ENCODE measurements around the gene MNX1. TPM values are rescaled to one million over a fixed set of nuclear protein-coding genes. Genes with fewer than 3 reads are reported as not detected.

Gene MNX1
- total and polyA plus RNA-seq, 2 donors (not counting 3 experiments of a cell fraction or from before 2014, with no cell fraction given), result not detected

DNA sequence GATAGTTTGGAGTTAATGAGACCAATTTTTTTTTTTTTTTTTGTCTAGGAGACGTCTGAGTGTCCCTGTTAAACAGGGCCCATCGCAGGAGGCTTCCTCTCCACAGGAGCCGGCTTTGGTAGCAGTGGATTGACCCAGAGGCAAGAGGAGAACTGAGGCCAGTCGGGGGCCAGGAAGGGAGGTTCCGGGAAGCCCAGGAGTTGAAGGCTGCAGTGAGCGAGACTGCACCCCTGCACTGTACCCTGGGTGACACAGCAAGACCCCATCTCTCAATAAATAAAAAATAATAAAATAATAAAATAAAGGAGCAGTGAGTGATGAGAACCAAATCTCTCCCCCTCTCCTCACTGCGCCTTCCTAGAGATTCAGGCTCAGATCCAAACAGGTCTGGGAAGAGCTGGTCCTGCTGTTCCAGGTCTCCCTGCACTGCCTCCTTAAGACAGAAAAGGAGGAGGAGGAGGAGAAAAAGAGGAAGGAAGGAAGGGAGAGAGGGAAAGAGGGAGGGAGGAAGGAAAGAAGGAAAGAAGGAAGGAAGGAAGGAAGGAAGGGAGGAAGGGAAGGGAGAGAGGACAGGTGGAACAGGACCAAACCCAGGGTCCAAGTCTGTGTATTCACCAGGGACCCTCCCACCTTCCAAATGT, 3.5 kb downstream of the MNX1 start:
- DNase-seq (ENCODE audit: low read depth, low spot score) (no peak), FAIRE-seq (no peak)
- H3K9ac ChIP-seq (replicated peaks; ENCODE audit: extremely low read depth, insufficient read depth, low read length), result no peak overlapping the region
- H3K27ac ChIP-seq (ENCODE audit: insufficient read depth, low read depth, low read length), result no peak overlapping the region
- no TSS peak for BruUV-seq (replicated peaks)
- H3K9me1 ChIP-seq (replicated peaks; ENCODE audit: control insufficient read depth, extremely low read depth, insufficient read depth, low read length), result no peaks in the 10 kb centered on the region
- H3K4me2 ChIP-seq (ENCODE audit: insufficient read depth, low read length), result no peak overlapping the region
- H3K79me2 ChIP-seq (ENCODE audit: control insufficient read depth, insufficient read depth, low read length), result no peaks in the 10 kb centered on the region
- no peaks in the 10 kb centered on the region for H4K20me1 ChIP-seq (replicated peaks; ENCODE audit: control insufficient read depth, extremely low read depth, insufficient read depth, low read length)
- intact Hi-C loops (cut with micrococcal nuclease), result no loop called here
- H3K27me3 ChIP-seq (ENCODE audit: control insufficient read depth in 2 of 2, insufficient read depth in 2 of 2, low read length in 2 of 2), result peaks cover 71 to 96% of the 10 kb centered on the region in 2 experiments
- H3K36me3 ChIP-seq (ENCODE audit: control insufficient read depth in 2 of 2, extremely low read depth in 1 of 2, insufficient read depth in 2 of 2, low read length in 2 of 2), result no peaks in the 10 kb centered on the region
- ChIA-PET POLR2A (no interaction called here), CTCF (no interaction called here)
- no peak overlapping the region for H3K4me3 ChIP-seq (replicated peaks in 1 of 3; ENCODE audit: insufficient read depth in 1 of 3, low read depth in 1 of 3, low read length in 3 of 3)
- TF ChIP-seq GATA2 (IDR thresholded peaks at IDR 0.05; ENCODE audit: insufficient read depth, insufficient read length, low read depth, low read length), result no peak
- TF ChIP-seq MYC (IDR thresholded peaks at IDR 0.05; ENCODE audit: low read depth, low read length), result no peak
- TF ChIP-seq, protein P1, sequence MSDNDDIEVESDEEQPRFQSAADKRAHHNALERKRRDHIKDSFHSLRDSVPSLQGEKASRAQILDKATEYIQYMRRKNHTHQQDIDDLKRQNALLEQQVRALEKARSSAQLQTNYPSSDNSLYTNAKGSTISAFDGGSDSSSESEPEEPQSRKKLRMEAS (IDR thresholded peaks at IDR 0.05; ENCODE audit: insufficient read depth, insufficient read length), result no peak
- TF ChIP-seq FOS (IDR thresholded peaks at IDR 0.05; ENCODE audit: borderline replicate concordance, insufficient read depth, low read length), result no peak
- TF ChIP-seq POLR2AphosphoS5 (IDR thresholded peaks at IDR 0.05; ENCODE audit: insufficient read depth, low read depth, low read length), result no peak
- TF ChIP-seq, protein P2, sequence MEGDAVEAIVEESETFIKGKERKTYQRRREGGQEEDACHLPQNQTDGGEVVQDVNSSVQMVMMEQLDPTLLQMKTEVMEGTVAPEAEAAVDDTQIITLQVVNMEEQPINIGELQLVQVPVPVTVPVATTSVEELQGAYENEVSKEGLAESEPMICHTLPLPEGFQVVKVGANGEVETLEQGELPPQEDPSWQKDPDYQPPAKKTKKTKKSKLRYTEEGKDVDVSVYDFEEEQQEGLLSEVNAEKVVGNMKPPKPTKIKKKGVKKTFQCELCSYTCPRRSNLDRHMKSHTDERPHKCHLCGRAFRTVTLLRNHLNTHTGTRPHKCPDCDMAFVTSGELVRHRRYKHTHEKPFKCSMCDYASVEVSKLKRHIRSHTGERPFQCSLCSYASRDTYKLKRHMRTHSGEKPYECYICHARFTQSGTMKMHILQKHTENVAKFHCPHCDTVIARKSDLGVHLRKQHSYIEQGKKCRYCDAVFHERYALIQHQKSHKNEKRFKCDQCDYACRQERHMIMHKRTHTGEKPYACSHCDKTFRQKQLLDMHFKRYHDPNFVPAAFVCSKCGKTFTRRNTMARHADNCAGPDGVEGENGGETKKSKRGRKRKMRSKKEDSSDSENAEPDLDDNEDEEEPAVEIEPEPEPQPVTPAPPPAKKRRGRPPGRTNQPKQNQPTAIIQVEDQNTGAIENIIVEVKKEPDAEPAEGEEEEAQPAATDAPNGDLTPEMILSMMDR (IDR thresholded peaks at IDR 0.05; ENCODE audit: extremely low read depth in 1 of 2, insufficient read depth in 1 of 2, low read depth in 1 of 2, low read length in 2 of 2), result no peak
- no peak for TF ChIP-seq POLR2A (IDR thresholded peaks at IDR 0.05; ENCODE audit: low read depth, low read length)
- TF ChIP-seq JUN (IDR thresholded peaks at IDR 0.05; ENCODE audit: borderline replicate concordance, insufficient read depth, insufficient read length, low read depth), result no peak
- no peak for TF ChIP-seq EZH2 (IDR thresholded peaks at IDR 0.05; ENCODE audit: borderline replicate concordance, low read depth, low read length, severe bottlenecking)
- H3K9me3 ChIP-seq (replicated peaks; ENCODE audit: control insufficient read depth, insufficient read depth, low read length), result no peaks in the 10 kb centered on the region
- dilution Hi-C loops (cut with MboI; ENCODE audit: extremely low pct_ligation_motif_present, low sequenced_read_pairs), result no loop called here
- H3K4me1 ChIP-seq (ENCODE audit: control insufficient read depth, extremely low read depth, insufficient read depth, low read length), result no peaks in the 10 kb centered on the region
- no peak overlapping the region for H2AFZ ChIP-seq (ENCODE audit: low read depth, low read length)

All from endothelial cell of umbilical vein (primary cell).